HG02943 (cell line): ENCODE results near the gene FRMD3.

Source experiments
- ATAC-seq: cut with Tn5 transposase; IDR thresholded peaks from one replicate; pipeline ENCODE4 v1.9.1; 2021; ENCODE audit warnings: mild to moderate bottlenecking, low read depth, moderate library complexity; ENCODE audit not compliant: unreplicated experiment

Gene FRMD3

DNA sequence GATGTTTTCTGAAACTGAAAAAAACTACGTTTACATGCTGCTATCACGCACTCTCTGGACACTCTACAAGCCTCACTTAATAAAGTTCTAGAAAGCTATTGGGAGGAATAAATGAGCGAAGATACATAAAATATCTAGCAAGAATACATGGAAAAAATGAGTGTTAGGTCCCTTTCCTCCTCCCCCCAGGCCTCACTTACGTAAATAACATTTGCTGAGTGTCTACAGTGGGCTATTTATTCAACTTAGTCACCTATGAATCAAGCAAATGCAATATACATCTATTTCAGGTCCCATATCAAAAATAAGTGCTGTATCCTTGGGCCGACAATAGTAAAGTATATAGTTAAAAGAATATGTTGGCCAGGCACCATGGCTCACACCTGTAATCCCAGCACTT lies 62.5 kb downstream of the FRMD3 start:
- no peak for ATAC-seq

DNA sequence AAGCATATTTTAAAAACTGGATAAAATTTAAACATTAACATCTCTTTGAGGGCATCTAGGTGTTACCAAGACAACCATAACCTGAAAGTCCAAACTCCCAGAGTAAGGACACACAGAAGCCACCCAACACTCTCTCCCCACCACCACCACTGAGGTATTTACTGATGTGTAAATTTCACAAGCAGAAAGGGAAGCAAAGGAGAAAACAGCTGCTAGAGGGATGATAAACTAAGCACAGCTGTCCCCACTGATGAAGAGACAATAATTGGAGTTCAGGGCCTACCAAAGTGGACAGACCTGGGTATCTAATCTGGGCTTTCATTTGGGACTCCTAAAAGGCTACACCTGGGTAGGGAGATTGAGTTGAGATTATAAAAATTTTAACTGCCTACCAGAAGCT lies 63.6 kb downstream of the FRMD3 start:
- ATAC-seq: no peak

DNA sequence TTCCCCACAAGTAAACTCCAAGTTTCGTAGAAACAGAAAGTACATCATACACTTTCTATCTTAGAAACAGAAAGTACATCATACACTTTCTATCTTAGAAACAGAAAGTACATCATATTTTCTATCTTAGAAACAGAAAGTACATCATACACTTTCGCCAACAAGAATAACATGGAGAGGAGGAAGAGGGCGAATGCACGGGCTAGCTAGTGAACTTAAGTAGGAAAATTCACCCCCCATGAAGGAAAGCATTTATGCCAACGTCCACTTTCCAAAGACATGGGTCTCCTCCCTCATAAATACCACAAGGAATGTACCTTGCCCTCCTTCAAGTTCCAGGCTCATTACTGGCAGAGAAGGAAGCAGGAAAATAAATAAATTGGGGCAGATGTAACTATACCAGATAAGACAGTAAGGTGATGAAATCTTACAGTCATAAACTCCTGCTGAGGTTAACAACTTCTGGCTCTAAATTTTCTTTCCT lies 64.7 kb downstream of the FRMD3 start:
- peak; percentile 87 for ATAC-seq

DNA sequence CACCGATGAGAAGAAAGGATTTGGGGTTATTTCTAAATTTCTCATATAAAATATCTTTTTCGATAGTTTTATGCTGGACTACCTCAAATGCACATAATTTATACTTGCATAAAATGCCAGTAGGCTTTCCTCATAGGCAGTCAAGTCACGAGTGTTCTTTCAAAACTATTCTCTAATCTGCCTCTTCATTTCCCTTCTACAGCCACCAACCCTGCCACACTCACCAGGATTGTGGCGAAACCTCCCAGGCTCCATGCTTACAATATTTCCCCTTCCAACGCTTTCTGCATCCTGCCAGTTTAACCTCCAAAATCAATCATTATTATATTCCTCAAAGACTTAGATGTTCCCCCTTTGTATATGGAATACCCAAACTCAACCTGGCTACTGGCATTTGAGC lies 65.4 kb downstream of the FRMD3 start:
- no peak for ATAC-seq

DNA sequence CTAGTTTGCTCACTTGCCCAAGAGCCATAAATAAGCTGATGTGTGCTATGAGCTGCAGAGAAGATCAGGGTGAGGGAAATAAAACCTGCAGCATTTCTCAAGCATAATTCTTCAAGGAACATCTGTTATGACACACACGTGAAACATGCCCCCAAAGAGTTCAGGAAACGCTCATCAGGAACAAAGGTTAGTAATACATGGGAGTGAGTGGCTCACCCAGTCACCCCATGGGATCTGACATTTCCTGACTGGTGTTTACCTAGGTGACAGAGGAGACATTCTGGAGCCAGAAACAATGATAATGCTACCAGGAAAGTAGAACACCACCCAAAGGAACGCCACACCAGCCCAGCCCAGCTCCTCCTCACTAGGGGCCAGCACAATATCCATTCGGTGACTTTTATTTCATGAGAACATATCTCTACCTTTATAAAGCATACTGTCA lies 66.0 kb downstream of the FRMD3 start:
- no peak for ATAC-seq

DNA sequence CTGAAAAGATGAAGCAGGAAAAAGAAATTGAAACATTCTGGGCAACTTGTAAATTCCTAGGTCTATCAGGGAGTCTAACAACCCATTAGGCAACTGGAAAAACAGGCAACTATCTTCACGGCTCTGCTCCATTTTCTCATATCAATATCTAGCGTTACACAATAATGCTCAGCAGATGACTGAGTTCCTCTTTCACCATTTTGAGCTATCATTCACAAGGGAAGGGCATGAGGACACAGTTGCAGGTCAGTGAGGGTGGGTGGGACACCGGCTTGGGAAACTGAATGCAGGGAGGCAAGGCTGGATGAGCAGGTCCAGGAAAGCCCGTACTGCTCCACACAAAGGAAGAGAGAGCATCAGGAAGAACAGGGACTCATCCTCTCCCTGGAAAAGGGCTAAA lies 67.0 kb downstream of the FRMD3 start:
- no peak for ATAC-seq

DNA sequence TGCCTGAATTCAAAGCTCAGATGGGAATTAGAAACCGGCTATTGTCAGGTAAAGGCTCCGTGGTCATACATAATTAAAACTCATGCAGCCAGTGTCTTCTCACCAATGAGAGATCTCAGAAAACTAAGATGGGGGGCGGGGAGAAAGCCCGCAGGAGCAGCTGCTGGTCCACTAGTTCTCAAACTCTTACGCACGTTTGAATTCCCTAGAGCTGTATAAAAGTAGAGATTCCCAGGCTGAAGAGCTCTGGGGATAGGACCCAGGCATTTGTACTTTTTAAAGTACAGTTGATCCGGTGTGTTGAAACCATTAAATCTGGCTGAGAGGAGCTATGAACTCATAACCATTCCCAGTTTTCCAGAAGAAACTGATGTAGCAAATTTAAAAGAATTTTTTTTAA lies 68.5 kb downstream of the FRMD3 start:
- no peak for ATAC-seq

DNA sequence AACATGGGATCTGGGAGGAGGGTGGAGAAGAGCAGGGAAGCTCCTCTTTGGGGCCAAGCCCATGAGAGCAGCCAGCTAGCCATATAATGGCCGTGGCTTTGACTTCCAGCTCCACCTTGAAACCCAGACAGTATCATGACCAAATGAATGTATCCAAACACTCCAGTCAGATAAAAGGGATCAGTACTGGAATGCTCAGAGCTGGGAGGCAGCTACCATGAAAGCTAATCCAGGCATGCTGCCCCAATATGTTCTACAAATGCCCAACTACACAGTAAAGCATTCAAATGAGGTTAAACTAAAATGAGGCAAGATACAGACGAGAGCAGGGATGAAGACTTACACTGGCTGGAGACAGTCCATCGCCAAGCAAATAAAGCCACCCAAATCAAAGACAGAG lies 69.4 kb downstream of the FRMD3 start:
- no peak for ATAC-seq

DNA sequence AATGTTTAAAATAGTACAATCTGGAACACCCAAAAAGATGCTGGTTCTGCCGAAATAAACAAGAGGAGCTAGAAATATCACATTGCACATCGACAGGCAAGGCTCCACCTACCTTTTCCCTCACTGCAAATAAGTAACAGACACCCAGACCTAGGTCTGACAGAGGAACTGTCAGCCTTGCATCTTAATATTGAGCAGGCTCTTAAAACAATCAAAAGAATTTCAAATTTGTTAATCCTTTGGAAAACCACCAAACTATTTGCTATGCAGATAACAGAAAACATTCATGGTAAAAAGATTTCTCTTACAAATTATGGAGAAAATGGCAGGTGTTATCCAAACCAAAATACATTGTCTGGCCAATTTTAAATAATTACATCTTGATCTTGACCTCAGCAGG lies 71.3 kb downstream of the FRMD3 start:
- no peak for ATAC-seq

DNA sequence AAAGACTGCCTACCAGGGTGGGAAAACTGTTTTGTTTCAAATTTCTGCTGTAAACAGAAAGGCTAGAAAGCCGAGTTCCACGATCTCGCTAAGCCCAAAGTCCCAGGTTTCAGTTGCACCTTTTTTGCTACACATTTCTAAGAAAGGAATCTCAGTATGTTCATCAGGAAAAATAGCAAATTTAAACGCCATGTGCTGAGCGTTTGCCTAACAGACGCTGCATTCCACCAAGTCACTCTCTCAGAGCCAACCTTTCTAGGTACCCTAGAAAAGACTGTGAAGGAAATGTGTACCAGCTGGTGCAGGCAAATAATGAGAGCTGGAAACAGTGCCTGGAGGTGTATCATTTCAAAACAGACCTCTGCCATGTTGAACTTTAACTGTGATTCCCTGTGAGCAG lies 71.8 kb downstream of the FRMD3 start:
- no peak for ATAC-seq

DNA sequence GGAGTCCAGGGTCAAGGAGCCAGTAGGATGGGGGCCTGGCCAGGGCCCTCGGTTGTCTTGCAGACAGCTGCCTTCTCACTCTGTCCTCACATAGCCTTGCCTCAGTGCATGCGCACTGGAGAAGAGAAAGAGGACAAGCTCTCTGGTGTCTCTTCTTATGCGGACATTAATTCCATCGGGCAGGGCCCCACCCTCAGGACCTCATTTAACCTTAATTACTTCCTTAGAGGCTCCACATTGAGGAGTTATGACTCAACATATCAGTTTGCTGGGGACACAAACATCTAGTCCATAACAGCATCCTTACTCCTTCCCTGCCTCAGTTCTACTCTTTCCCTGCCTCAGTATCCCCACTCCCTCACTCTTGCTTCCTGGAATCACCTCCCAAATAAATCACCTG lies 78.4 kb downstream of the FRMD3 start:
- no peak for ATAC-seq

DNA sequence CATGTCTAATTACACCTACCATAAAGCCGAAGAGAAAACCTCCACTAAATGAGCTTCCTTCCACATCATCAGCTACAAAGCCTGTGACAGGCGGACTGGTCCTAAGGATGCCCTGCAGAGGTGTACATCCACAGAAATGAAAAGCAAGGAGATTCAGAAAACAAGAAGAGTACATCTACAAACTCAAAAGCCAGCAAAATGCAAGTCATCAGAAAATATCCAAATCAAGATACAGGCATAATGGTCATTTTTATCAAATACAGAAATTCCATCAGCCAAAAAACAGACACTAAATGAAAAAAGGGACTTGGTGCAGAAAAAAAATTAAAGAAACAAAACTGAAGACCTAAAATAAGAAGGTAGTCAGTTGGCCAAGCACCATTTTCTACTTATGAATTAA lies 79.7 kb downstream of the FRMD3 start:
- ATAC-seq: no peak

DNA sequence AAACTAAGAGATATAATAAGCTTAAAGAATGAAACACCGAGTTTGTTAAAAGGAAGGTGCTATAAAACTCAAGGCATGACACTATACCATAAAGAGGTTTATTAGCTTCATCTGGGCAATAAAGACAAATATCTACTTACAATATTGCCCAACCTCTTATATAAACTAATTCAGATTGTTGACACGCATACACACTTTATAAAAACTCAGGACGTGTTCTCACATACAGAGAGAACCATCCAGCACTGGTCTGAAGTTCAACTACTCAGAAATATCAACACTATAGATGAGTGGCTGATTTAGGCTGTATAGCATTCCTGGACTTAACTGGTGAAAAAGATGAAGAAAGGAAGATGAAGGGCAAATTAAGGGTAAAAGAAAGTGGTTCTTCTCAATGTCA lies 81.2 kb downstream of the FRMD3 start:
- no peak for ATAC-seq

DNA sequence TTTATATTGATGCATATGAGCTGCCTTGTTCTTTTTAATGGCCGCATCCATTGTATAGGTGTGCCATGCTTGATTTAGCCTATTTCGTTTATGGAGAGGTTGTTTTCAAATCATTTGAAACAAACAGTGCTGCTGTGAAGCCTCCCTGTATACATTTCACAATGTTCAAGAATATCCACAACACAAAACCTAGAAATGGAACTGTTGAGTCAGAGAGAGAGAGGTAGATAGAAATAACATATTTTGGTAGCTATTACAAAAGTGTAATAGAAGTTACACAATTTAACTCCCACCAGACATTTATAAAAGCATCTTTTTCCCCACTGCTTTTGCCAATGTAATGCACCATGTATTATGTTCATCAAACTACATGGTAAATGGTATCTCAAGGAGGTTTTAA lies 82.0 kb downstream of the FRMD3 start:
- ATAC-seq: no peak

DNA sequence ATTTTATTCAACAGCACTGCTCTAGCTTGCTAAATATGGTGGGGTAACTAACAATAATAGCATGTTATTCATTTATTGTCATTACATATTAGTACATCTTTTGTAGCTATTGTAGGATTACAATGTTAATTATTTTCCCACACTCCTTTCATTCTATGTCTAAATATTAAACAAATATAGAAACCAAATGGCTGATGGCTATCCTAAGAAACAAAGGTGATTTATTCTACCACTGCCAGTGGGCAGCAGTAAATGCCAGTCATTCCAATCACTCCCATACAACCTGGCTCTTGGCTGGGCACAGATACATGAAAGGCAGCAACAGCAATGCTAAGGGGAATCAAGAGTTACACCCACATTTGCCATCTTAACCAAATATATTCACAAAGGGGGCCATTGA lies 84.1 kb downstream of the FRMD3 start:
- ATAC-seq: no peak

DNA sequence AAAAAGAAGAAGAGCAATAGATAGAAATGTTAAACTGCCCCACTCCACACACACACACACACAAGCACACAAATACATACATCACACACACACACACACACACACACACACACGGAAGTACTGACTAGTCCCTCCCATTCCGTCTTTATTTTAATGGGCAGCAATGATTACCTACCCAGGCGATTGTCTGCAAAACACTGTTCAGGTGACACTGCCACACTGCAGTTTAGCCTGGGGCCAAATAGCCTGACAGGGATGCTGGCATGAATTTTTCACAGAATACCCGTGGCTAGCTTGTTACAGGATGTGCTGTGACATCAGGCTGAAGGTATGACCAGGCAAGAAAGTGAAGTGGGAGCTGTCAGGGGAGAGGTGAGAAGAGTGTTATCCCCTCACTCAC lies 86.9 kb downstream of the FRMD3 start:
- no peak for ATAC-seq

DNA sequence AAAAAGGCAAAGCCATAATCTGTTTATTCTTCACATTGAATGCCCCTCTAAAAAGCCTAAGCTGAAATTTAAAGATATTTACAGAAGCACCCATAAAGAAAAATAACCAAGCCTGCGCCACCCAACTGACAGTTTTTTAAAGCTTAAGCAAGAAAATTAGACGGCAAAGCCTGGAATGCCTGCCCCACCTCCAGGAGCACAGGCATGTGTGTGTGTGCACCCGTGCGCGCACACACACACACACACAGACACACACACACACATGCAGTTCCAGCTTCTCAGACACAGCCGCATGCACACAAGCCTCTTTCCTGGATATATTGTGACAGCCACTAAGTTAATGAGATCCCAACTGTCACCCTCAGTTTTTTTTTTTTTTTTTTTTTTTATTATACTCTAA lies 88.2 kb downstream of the FRMD3 start:
- no peak for ATAC-seq

DNA sequence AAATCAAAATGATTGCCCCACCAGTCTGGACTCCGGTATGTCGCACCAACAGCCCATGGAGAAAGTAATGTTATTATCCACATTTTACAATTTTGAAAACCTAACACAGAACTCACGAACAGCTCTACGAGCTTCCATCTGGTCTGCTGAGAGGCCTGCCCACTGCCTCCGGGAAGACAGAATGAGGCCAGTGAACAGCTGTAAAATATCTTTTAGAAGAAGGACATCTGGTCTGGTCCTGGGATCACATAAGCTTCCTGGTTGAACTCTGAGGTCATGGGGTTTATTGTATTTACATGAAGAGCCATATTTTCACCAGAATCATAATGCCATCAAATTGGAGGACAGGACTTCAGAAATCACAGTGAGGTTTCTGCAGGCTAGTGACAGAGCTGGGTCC lies 89.0 kb downstream of the FRMD3 start:
- no peak for ATAC-seq

DNA sequence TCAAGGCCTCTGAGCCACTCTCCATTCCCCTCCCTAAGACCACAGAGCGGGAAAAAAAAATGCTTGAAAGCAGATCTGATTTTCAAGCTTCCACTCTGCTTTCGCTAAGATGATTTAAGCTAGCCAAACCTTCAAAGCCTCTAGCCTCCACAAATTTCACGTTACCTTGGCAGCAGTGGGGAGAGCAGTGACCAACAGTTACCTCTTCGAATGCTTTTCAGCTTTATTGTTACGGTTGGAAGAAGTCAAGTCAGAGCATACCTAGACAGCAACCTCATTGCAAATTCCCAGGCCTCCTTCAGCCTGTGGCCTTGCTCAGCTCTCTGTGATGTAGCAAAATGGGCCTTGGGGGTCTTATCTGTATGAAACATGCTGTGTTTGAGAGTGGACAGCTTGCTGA lies 89.6 kb downstream of the FRMD3 start:
- no peak for ATAC-seq

DNA sequence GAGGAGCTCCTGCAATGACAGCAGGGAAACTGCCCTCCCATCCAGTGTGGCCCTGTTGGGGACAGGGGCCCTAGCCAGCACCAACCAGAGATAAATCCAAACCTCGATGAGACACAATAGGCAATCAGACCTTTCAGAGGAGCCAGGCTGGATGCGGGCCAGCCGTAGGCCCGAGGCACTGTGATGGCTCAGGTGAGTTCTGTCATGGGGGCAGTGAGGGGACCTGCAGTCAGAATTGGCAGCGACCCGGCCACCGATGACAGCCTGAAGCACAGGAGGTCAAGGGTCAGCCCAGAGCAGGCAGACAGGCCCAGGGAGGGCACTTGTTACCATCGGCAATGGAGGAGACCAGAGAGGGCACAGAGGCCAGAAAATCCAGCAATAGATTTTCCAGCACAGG lies 90.8 kb downstream of the FRMD3 start:
- ATAC-seq: no peak

DNA sequence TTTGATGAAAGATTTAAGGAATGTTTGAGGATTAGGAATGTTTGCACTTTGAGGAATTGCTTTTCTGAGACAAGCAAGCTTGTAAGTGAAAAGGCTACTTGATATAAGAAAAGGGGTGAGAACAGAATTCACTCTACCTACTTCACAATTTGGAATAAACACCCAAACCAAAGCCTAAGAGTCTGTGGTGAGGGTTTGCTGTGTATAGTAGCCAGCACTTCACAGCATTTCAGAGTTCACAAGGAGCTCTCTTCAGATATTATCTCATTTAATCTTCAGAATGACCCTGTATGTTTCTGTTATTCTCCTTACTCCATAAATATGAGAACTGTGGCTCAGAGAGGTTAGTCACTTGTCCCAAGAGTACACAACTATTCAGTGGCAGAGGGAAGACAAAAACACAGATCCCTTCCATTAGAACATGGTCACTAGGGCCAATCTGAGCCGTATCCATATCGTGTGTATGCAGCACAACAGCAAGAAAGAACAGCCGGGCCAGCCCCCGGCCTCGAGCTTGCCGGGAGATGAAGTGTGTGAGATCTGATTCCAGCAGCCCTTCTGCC lies 92.4 kb downstream of the FRMD3 start:
- ATAC-seq: no peak

DNA sequence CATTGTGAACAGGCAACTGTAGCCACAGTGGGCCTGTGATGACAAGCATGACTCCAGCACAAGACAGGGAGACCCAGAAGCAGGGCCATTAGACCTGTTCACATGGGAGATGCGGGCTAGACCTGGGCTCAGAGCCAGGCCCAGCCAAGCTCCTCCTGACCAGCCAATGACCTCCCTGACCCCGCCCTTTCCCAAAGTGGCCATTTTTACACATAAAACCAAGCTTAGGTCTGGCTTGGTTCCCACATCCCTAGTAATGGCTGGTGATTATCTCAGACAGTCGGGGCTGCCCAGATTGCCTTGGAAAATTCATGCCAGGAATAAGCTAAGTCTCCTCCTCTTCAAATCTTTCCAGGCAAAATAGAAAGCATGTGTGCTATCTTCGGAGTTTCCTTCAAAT lies 94.1 kb downstream of the FRMD3 start:
- no peak for ATAC-seq

DNA sequence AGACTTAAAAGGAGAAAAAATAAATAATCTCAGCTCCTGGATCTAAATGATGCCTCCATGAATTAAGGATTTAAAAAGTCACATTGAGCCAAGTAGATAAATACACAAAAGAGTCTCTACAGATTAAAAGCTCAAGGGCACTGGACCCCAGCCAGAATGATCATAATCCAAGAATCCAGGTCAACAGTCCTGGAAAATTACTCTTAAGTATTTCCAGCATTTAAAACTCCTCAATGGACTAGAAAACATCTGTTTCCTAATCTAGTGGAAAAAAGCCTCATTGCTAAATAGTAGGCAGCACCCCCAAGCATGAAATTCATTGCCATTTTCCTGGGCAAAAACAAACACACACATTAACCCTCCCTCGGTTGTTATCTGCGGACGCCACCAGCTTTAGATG lies 96.8 kb downstream of the FRMD3 start:
- no peak for ATAC-seq
